ENCODE data around the gene TTYH2. TPM values are rescaled to one million over a fixed set of nuclear protein-coding genes. Genes with fewer than 3 reads are reported as not detected.

The TTYH2 gene
- total RNA-seq, 1 experiment from 2014 or later = 5.4 TPM

- no peak for DNase-seq
- peak overlapping the region; percentile 99 for H3K4me3 ChIP-seq (ENCODE audit: low read depth, low read length)
- no peak for TF ChIP-seq CTCF (IDR thresholded peaks at IDR 0.05; ENCODE audit: insufficient read depth in 1 of 2, low read depth in 1 of 2, low read length in 1 of 2, severe bottlenecking in 1 of 2, unreplicated experiment in 1 of 2)
- peaks cover 9% of the 10 kb centered on the region; the same call in 1 of the 2 replicates for H3K36me3 ChIP-seq (ENCODE audit: control insufficient read depth, insufficient read depth, low read length)
- BruUV-seq (replicated peaks) = no TSS peak
- ChIA-PET POLR2A (interaction anchor here (1.5 kb wide), 1 partner anchor 9 kb away, joined by 6 read pairs; the partner anchor contains the start of gene TTYH2), CTCF (no interaction called here)
- intact Hi-C loops (cut with micrococcal nuclease; ENCODE audit: unreplicated experiment) = no loop called here
- Mint-ChIP-seq H3K27ac (ENCODE audit: unreplicated experiment) (peak overlapping the region; percentile 100), H3K27me3 (ENCODE audit: insufficient read depth, unreplicated experiment) (peaks cover 16% of the 10 kb centered on the region), H3K4me3 (ENCODE audit: unreplicated experiment) (peak overlapping the region; percentile 100), H3K9me3 (ENCODE audit: unreplicated experiment) (no peaks in the 10 kb centered on the region), H3K36me3 (ENCODE audit: insufficient read depth, unreplicated experiment) (peaks cover 69% of the 10 kb centered on the region), H3K4me1 (ENCODE audit: low read depth, unreplicated experiment) (peaks cover 20% of the 10 kb centered on the region)
- H3K27me3 ChIP-seq (replicated peaks; ENCODE audit: control insufficient read depth, insufficient read depth, low read length) = peaks cover 1% of the 10 kb centered on the region; the same call in 1 of the 2 replicates
- H3K9me3 ChIP-seq = no peaks in the 10 kb centered on the region
- H3K4me1 ChIP-seq = peaks cover 16% of the 10 kb centered on the region
Measured at GRCh38 chr17:74204474-74204873, 8.9 kb upstream of the TTYH2 start.

GRCh38 chr17:74205274-74205673, 8.1 kb upstream of the TTYH2 start:
- TF ChIP-seq CTCF (IDR thresholded peaks at IDR 0.05; ENCODE audit: insufficient read depth in 1 of 2, low read depth in 1 of 2, low read length in 1 of 2, severe bottlenecking in 1 of 2, unreplicated experiment in 1 of 2) = no peak
- no peak for DNase-seq
- ChIA-PET CTCF (no interaction called here), POLR2A (no interaction called here)
- Mint-ChIP-seq H3K27ac (ENCODE audit: unreplicated experiment) (peak overlapping the region; percentile 40), H3K4me3 (ENCODE audit: unreplicated experiment) (peak overlapping the region; percentile 100), H3K4me1 (ENCODE audit: low read depth, unreplicated experiment) (peaks cover 15% of the 10 kb centered on the region), H3K27me3 (ENCODE audit: insufficient read depth, unreplicated experiment) (peaks cover 13% of the 10 kb centered on the region), H3K36me3 (ENCODE audit: insufficient read depth, unreplicated experiment) (peaks cover 77% of the 10 kb centered on the region), H3K9me3 (ENCODE audit: unreplicated experiment) (no peaks in the 10 kb centered on the region)
- Histone ChIP-seq H3K4me1 (peaks cover 16% of the 10 kb centered on the region), H3K4me3 (ENCODE audit: low read depth, low read length) (no peak overlapping the region; the same call in 1 of the 2 replicates), H3K9me3 (no peaks in the 10 kb centered on the region), H3K36me3 (ENCODE audit: control insufficient read depth, insufficient read depth, low read length) (peaks cover 9% of the 10 kb centered on the region; the same call in 1 of the 2 replicates), H3K27me3 (replicated peaks; ENCODE audit: control insufficient read depth, insufficient read depth, low read length) (peaks cover 1% of the 10 kb centered on the region; the same call in 1 of the 2 replicates)
- no TSS peak for BruUV-seq (replicated peaks)
- intact Hi-C loops (cut with micrococcal nuclease; ENCODE audit: unreplicated experiment) = no loop called here

- H3K9me3 ChIP-seq = no peaks in the 10 kb centered on the region
- intact Hi-C loops (cut with micrococcal nuclease; ENCODE audit: unreplicated experiment) = no loop called here
- no TSS peak for BruUV-seq (replicated peaks)
- H3K4me1 ChIP-seq = peaks cover 26% of the 10 kb centered on the region
- ChIA-PET CTCF (interaction anchor here (0.6 to 0.7 kb wide), 3 partner anchors 8 to 127 kb away, joined by 3 to 4 read pairs (median 3); no protein-coding TSS in a partner anchor), POLR2A (interaction anchor here (0.6 to 0.7 kb wide), 3 partner anchors 108 to 277 kb away, joined by 4 to 6 read pairs (median 4); no protein-coding TSS in a partner anchor)
- Mint-ChIP-seq H3K27ac (ENCODE audit: unreplicated experiment) (peak overlapping the region; percentile 76), H3K4me3 (ENCODE audit: unreplicated experiment) (peak overlapping the region; percentile 60), H3K27me3 (ENCODE audit: insufficient read depth, unreplicated experiment) (peaks cover 10% of the 10 kb centered on the region), H3K4me1 (ENCODE audit: low read depth, unreplicated experiment) (peaks cover 20% of the 10 kb centered on the region), H3K9me3 (ENCODE audit: unreplicated experiment) (no peaks in the 10 kb centered on the region), H3K36me3 (ENCODE audit: insufficient read depth, unreplicated experiment) (peaks cover 88% of the 10 kb centered on the region)
- H3K36me3 ChIP-seq (ENCODE audit: control insufficient read depth, insufficient read depth, low read length) = peaks cover 9% of the 10 kb centered on the region; the same call in 1 of the 2 replicates
- no peak for DNase-seq
- no peak for TF ChIP-seq CTCF (IDR thresholded peaks at IDR 0.05; ENCODE audit: insufficient read depth in 1 of 2, low read depth in 1 of 2, low read length in 1 of 2, severe bottlenecking in 1 of 2, unreplicated experiment in 1 of 2)
- no peak overlapping the region for H3K4me3 ChIP-seq (ENCODE audit: low read depth, low read length)
- no peaks in the 10 kb centered on the region for H3K27me3 ChIP-seq (replicated peaks; ENCODE audit: control insufficient read depth, insufficient read depth, low read length)
Measured at GRCh38 chr17:74206332-74206818, 7.0 kb upstream of the TTYH2 start.
